H1 (cell line): Measurements from ENCODE around the gene NELL1. TPM values are rescaled to one million over a fixed set of nuclear protein-coding genes. Genes with fewer than 3 reads are reported as not detected.

Experiments
- CREB1 ChIP-seq: IDR thresholded peaks from 2 replicates; pipeline ENCODE4 v1.6.1; 2012; ENCODE audit warnings: inconsistent platforms
- GABPA ChIP-seq: IDR thresholded peaks from 2 replicates; pipeline ENCODE4 v1.6.1; 2011; ENCODE audit warnings: mild to moderate bottlenecking, low read length, moderate library complexity, borderline replicate concordance; ENCODE audit not compliant: insufficient read depth
- polyA plus RNA-seq, 7 experiments: library from polyadenylated mRNA; depleted of rRNA in 3 of 7; stranded (reverse) in 5 of 7; unstranded in 2 of 7; fragments of >200 nt in 5 of 7; fragments of 200-250 nt in 2 of 7; gene quantifications; 1 replicate in 5 of 7; 2 replicates in 1 of 7; 4 replicates in 1 of 7; pipeline versions ENCODE4 v1.2.1 to v1.2.3, GENCODE V29; 2011 to 2013; ENCODE audit warnings: missing spikeins in 2 of 7, mixed read lengths in 2 of 7
- total RNA-seq: library from RNA; stranded (reverse); fragmentation: NEBNext Ultra II Directional; extraction: Animal tissue kit (Norgen Biotek cat#: 25700); gene quantifications from 2 replicates; pipeline ENCODE4 v1.2.1, GENCODE V29; 2021
- TF ChIP-seq, protein P1 (sequence below): fragments of 300-600 bp; sonication (generic); IDR thresholded peaks from 2 replicates; pipeline ENCODE4 v1.7.1; 2012; ENCODE audit warnings: low read length, moderate library complexity, mild to moderate bottlenecking, inconsistent platforms; ENCODE audit not compliant: insufficient replicate concordance

The NELL1 gene
- total and polyA plus RNA-seq, 2 of the 8 experiments (the other 6 are each of a cell fraction or from before 2014, with no cell fraction given): 0.21 TPM; not detected in 1

- TF ChIP-seq, protein P1, sequence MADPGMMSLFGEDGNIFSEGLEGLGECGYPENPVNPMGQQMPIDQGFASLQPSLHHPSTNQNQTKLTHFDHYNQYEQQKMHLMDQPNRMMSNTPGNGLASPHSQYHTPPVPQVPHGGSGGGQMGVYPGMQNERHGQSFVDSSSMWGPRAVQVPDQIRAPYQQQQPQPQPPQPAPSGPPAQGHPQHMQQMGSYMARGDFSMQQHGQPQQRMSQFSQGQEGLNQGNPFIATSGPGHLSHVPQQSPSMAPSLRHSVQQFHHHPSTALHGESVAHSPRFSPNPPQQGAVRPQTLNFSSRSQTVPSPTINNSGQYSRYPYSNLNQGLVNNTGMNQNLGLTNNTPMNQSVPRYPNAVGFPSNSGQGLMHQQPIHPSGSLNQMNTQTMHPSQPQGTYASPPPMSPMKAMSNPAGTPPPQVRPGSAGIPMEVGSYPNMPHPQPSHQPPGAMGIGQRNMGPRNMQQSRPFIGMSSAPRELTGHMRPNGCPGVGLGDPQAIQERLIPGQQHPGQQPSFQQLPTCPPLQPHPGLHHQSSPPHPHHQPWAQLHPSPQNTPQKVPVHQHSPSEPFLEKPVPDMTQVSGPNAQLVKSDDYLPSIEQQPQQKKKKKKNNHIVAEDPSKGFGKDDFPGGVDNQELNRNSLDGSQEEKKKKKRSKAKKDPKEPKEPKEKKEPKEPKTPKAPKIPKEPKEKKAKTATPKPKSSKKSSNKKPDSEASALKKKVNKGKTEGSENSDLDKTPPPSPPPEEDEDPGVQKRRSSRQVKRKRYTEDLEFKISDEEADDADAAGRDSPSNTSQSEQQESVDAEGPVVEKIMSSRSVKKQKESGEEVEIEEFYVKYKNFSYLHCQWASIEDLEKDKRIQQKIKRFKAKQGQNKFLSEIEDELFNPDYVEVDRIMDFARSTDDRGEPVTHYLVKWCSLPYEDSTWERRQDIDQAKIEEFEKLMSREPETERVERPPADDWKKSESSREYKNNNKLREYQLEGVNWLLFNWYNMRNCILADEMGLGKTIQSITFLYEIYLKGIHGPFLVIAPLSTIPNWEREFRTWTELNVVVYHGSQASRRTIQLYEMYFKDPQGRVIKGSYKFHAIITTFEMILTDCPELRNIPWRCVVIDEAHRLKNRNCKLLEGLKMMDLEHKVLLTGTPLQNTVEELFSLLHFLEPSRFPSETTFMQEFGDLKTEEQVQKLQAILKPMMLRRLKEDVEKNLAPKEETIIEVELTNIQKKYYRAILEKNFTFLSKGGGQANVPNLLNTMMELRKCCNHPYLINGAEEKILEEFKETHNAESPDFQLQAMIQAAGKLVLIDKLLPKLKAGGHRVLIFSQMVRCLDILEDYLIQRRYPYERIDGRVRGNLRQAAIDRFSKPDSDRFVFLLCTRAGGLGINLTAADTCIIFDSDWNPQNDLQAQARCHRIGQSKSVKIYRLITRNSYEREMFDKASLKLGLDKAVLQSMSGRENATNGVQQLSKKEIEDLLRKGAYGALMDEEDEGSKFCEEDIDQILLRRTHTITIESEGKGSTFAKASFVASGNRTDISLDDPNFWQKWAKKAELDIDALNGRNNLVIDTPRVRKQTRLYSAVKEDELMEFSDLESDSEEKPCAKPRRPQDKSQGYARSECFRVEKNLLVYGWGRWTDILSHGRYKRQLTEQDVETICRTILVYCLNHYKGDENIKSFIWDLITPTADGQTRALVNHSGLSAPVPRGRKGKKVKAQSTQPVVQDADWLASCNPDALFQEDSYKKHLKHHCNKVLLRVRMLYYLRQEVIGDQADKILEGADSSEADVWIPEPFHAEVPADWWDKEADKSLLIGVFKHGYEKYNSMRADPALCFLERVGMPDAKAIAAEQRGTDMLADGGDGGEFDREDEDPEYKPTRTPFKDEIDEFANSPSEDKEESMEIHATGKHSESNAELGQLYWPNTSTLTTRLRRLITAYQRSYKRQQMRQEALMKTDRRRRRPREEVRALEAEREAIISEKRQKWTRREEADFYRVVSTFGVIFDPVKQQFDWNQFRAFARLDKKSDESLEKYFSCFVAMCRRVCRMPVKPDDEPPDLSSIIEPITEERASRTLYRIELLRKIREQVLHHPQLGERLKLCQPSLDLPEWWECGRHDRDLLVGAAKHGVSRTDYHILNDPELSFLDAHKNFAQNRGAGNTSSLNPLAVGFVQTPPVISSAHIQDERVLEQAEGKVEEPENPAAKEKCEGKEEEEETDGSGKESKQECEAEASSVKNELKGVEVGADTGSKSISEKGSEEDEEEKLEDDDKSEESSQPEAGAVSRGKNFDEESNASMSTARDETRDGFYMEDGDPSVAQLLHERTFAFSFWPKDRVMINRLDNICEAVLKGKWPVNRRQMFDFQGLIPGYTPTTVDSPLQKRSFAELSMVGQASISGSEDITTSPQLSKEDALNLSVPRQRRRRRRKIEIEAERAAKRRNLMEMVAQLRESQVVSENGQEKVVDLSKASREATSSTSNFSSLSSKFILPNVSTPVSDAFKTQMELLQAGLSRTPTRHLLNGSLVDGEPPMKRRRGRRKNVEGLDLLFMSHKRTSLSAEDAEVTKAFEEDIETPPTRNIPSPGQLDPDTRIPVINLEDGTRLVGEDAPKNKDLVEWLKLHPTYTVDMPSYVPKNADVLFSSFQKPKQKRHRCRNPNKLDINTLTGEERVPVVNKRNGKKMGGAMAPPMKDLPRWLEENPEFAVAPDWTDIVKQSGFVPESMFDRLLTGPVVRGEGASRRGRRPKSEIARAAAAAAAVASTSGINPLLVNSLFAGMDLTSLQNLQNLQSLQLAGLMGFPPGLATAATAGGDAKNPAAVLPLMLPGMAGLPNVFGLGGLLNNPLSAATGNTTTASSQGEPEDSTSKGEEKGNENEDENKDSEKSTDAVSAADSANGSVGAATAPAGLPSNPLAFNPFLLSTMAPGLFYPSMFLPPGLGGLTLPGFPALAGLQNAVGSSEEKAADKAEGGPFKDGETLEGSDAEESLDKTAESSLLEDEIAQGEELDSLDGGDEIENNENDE: no peak
- no peak for TF ChIP-seq GABPA
- no peak for TF ChIP-seq CREB1
Measured at GRCh38 chr11:21564833-21565682, 895.7 kb downstream of the NELL1 start (continued).
